WTC11 (cell line): Measurements from ENCODE around the gene MRPS27.

Source experiments
- CDX4 ChIP-seq: fragments of 250-450 bp; sonication (Bioruptor Pico); IDR thresholded peaks from 2 replicates; pipeline ENCODE4 v1.9.0; 2021; ENCODE audit warnings: moderate library complexity, mild to moderate bottlenecking, inconsistent platforms, borderline replicate concordance
- CREB1 ChIP-seq: sonication (generic); formaldehyde crosslinking; IDR thresholded peaks from 2 replicates; pipeline ENCODE4 v1.8.0; 2023; ENCODE audit warnings: mild to moderate bottlenecking, missing genetic modification reagents
- CTCF ChIP-seq: fragments of 200-600 bp; IDR thresholded peaks from 2 replicates; pipeline ENCODE4 v1.8.0; 2022; ENCODE audit warnings: antibody characterized with exemption
- ESRRA ChIP-seq: sonication (generic); formaldehyde crosslinking; IDR thresholded peaks from 2 replicates; pipeline ENCODE4 v1.8.1; 2022; ENCODE audit warnings: mild to moderate bottlenecking, missing genetic modification reagents, borderline replicate concordance
- NR2C2 ChIP-seq: sonication (generic); formaldehyde crosslinking; IDR thresholded peaks from 2 replicates; pipeline ENCODE4 v1.8.0; 2022; ENCODE audit warnings: mild to moderate bottlenecking, missing genetic modification reagents
- TEAD4 ChIP-seq: sonication (generic); formaldehyde crosslinking; IDR thresholded peaks from 2 replicates; pipeline ENCODE4 v1.8.0; 2022; ENCODE audit warnings: mild to moderate bottlenecking, missing genetic modification reagents
- USF1 ChIP-seq: sonication (generic); formaldehyde crosslinking; IDR thresholded peaks from 2 replicates; pipeline ENCODE4 v1.8.0; 2022; ENCODE audit warnings: mild to moderate bottlenecking, missing genetic modification reagents
- ZBTB21 ChIP-seq: sonication (generic); formaldehyde crosslinking; IDR thresholded peaks from 2 replicates; pipeline ENCODE4 v1.8.1; 2023; ENCODE audit warnings: mild to moderate bottlenecking, missing genetic modification reagents, borderline replicate concordance
- ZNF232 ChIP-seq: sonication (generic); formaldehyde crosslinking; IDR thresholded peaks from 2 replicates; pipeline ENCODE4 v1.8.0; 2022; ENCODE audit warnings: mild to moderate bottlenecking, missing genetic modification reagents
- TF ChIP-seq, protein P1 (sequence below): sonication (generic); formaldehyde crosslinking; IDR thresholded peaks from 2 replicates; pipeline ENCODE4 v1.8.1; 2023; ENCODE audit warnings: mild to moderate bottlenecking, missing genetic modification reagents, moderate library complexity
- TF ChIP-seq, protein P2 (sequence below): sonication (generic); formaldehyde crosslinking; IDR thresholded peaks from 2 replicates; pipeline ENCODE4 v1.8.1; 2022; ENCODE audit warnings: mild to moderate bottlenecking, moderate library complexity, missing genetic modification reagents

GRCh38 chr5:72191404-72191803 lies 128.6 kb downstream of the MRPS27 start:
- TF ChIP-seq CTCF (no peak), ESRRA (CRISPR knock-in tag) (no peak), USF1 (no peak), ZBTB21 (CRISPR knock-in tag) (no peak), TEAD4 (no peak), NR2C2 (CRISPR knock-in tag) (no peak), ZNF232 (CRISPR knock-in tag) (no peak), CDX4 (no peak), CREB1 (CRISPR knock-in tag) (no peak)
- TF ChIP-seq, protein P1, sequence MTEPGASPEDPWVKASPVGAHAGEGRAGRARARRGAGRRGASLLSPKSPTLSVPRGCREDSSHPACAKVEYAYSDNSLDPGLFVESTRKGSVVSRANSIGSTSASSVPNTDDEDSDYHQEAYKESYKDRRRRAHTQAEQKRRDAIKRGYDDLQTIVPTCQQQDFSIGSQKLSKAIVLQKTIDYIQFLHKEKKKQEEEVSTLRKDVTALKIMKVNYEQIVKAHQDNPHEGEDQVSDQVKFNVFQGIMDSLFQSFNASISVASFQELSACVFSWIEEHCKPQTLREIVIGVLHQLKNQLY, result no peak
- TF ChIP-seq, protein P2, sequence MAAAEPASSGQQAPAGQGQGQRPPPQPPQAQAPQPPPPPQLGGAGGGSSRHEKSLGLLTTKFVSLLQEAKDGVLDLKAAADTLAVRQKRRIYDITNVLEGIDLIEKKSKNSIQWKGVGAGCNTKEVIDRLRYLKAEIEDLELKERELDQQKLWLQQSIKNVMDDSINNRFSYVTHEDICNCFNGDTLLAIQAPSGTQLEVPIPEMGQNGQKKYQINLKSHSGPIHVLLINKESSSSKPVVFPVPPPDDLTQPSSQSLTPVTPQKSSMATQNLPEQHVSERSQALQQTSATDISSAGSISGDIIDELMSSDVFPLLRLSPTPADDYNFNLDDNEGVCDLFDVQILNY (CRISPR knock-in tag), result no peak
